KBM-7 (cell line): Measurements from ENCODE around the gene DTX1.

ENCODE experiments used
- DNase-seq: peaks from one replicate; pipeline ENCODE4 v3.0.0-alpha.2; 2015
- in situ Hi-C: fragments of 300-500 bp; cut with MboI; formaldehyde crosslinking; loops from 2 replicates; pipeline ENCODE4 v1.14.3; 2020; ENCODE audit warnings: low sequenced_read_pairs, low pct_unique_long_range_greater_than_20kb, mixed read lengths

Gene DTX1

GRCh38 chr12:113088971-113089756, 32.6 kb downstream of the DTX1 start:
- no peak for DNase-seq
- in situ Hi-C loops = no loop called here

GRCh38 chr12:113089839-113090238, 33.3 kb downstream of the DTX1 start:
- in situ Hi-C loops = no loop called here

DNA sequence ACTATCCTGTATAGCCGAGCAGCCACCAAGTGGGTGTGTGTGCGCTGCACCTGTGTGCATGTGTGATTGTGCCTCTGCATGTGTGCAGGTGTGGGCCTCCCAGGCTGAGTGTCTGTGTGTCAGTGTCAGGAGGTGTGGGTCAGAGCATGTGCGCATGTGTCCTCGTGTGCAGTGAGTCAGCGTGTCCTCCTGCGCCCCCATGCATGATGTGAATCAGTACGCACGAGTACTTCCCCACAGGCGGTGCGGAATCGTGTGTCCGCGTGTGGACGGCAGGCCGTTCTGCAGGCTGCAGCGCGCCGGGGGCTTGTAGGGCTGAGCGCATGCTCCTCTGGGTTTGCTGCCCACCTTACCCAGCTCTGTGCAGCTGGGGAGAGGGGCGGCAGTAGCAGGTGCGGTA, 34.2 kb downstream of the DTX1 start:
- no peak for DNase-seq
- in situ Hi-C loops = no loop called here

More at GRCh38 chr12:113089839-113090238, 33.3 kb downstream of the DTX1 start:
- no peak for DNase-seq

DNA sequence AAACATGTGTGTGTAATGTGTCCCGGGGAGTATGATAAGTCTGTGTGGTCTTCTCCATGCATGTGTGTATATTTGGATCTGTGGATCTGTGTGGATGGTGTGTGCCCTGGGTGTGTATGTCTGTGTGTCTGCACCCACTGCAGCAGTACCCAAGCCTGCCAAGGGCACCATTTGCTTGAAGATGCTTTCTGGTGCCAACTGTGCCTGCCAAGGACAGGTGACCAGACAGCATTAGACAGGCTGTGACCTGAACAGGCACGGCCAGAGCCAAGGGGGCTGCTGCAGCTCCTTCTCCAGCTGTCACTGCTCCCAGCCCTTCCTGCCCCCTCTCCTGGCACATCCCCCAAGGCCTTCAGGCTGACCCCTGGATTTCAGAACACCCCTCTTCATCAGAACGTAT, 35.0 kb downstream of the DTX1 start:
- in situ Hi-C loops = no loop called here
- no peak for DNase-seq

DNA sequence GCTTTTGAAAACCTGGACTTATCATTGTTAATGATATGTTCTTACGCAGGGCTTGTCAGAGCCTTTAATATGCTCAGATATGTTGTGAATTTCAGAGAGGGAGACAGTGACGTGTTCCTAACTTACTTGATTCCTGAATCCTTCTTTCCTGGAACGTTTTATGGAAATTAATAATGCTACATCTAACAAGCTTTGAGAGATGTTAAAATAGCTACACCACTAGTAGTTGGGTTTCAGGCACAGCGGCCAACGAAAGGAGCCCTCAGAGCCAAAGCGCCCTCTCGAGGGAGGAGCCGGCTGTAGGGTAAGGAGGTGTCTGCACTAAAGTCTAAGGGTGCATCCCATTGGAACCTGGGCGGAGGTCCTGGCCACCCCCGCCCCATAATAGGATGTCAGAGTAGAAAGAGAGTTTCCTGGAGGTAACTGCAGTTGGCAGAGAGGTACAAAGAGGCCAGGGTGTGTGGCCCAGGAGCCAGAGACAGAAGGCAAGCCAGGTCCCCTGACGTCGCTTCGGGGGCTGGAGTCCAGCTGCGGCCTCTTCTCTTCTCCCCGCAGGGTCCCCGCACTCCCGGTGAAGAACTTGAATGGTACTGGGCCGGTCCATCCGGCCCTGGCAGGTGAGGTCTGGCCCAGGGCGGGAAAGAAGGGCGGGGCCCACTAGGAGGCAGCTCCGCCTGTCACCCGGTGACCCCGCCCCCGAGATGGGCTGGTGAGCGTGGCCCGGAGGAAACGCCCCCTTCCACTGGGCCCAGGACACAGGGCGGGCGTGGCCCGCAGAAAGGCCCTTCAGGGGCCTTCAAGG, 36.3 kb downstream of the DTX1 start:
- DNase-seq = peak; percentile 19
- in situ Hi-C loops = no loop called here

DNA sequence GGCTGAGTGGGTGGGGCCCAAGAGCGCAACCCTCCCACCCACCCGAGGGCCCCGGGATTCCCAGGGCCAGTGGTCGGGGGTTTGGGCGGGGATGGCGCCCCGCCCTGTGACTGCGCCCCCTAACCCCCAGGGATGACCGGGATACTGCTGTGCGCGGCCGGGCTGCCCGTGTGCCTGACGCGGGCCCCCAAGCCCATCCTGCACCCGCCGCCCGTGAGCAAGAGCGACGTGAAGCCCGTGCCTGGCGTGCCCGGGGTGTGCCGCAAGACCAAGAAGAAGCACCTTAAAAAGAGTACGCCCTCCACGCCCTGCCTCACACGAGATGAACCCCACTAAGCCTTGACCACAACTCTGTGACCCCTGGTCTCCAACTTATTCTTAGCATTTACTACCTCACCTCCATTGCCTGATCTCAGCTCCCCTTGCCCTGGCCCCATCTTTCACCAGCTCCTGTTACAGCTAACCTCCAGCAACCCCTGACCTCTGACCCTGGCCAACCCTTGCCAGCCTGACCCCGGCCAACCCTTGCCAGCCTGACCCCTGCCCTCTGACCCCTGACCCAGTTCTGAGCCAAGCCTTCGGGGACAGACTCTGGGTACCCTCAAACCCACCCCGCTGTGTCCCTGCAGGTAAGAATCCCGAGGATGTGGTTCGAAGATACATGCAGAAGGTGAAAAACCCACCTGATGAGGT, 37.0 kb downstream of the DTX1 start:
- in situ Hi-C loops = no loop called here
- no peak for DNase-seq

DNA sequence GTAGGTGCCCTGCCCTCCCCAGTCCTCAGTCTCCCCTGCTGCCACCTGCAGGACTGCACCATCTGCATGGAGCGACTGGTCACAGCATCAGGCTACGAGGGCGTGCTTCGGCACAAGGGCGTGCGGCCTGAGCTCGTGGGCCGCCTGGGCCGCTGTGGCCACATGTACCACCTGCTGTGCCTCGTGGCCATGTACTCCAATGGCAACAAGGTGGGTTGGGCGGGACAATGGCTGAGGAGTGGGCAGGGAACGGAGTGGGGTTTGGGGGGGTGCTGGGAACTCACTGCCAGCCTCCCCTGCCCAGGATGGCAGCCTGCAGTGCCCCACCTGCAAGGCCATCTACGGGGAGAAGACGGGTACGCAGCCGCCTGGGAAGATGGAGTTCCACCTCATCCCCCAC, 38.2 kb downstream of the DTX1 start:
- in situ Hi-C loops = no loop called here
- DNase-seq = no peak

DNA sequence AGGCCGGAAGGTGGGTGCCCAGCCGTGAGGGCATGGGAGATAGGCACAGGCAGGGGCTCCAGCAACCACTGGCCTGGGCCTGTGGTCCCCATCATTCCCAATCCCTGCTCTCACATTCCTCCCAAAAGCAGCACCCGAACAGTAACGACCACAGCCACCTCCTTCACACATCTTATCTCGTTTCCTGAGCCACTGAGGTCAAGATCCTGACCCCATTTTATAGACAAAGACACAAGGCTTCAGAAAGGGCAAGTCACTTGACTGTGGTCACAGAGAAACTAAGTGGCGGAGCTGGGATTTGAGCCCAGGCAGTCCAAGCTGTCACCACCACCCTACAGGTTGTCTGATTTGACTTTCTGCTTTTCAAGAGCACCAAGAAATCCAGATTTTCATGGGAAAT, 38.9 kb downstream of the DTX1 start:
- DNase-seq = no peak
- in situ Hi-C loops = no loop called here

- in situ Hi-C loops = no loop called here
- DNase-seq = no peak
Measured at GRCh38 chr12:113096675-113097461, 40.3 kb downstream of the DTX1 start.

DNA sequence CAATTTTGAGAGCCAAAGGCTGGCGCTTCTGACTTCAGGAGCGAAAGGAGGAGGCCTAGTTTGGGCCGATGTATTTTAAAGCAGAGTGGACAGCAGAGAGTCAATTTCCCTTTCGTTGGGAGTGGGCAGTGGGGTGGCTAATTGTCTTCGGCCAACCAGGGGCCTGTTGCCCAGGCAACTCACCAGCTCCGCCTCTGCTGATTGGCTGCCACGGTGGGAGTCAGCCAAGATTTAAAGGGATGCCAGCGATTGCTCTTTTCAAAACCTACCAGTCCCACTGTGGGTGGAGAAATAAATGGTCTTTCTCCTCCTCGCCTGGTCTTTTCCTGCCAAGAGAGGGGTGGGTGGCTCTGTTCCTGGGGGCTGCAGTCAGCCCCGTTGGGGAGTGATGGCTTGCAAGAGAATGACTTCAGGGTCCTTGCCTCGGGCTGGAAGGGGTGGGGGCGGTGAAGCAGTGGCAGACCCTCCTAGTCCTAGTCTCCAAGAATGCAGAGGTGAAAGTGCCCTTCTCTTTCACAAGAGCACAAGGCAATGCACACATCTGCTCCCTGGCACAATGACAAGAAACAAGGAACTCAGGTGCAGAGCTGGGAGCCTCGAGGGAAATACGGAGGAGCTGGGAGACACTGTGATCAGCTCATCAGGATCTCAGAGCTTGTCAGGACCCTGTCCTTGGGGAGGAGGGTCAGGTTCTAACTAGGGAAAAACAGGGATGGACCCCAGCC, 41.3 kb downstream of the DTX1 start:
- in situ Hi-C loops = no loop called here
- DNase-seq = no peak

GRCh38 chr12:113098441-113099028, 42.0 kb downstream of the DTX1 start:
- DNase-seq = peak; percentile 85
- in situ Hi-C loops = no loop called here

GRCh38 chr12:113099364-113099763, 42.8 kb downstream of the DTX1 start:
- in situ Hi-C loops = no loop called here
- DNase-seq = no peak

- DNase-seq = no peak
- in situ Hi-C loops = no loop called here
Measured at GRCh38 chr12:113099764-113100163, 43.2 kb downstream of the DTX1 start.

GRCh38 chr12:113101751-113102150, 45.2 kb downstream of the DTX1 start:
- in situ Hi-C loops = no loop called here
- no peak for DNase-seq

DNA sequence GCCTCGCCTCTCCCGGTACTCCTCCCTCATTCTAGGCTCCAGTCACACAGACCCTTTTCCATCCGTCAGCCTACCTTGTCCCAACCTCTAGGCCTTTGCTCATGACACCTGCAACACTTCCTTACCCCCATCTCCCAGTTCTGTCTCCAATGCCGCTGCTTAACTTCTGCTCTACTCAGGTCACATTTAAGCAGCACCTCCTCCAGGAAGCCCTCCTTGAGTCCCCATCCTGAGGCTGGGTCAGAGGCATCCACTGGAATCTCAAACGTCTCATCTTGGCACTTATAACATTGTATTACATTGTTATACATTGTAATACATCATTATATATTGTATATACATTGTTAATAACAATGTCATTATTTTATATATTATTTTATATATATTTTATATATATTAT, 46.3 kb downstream of the DTX1 start:
- in situ Hi-C loops = no loop called here
- no peak for DNase-seq

DNA sequence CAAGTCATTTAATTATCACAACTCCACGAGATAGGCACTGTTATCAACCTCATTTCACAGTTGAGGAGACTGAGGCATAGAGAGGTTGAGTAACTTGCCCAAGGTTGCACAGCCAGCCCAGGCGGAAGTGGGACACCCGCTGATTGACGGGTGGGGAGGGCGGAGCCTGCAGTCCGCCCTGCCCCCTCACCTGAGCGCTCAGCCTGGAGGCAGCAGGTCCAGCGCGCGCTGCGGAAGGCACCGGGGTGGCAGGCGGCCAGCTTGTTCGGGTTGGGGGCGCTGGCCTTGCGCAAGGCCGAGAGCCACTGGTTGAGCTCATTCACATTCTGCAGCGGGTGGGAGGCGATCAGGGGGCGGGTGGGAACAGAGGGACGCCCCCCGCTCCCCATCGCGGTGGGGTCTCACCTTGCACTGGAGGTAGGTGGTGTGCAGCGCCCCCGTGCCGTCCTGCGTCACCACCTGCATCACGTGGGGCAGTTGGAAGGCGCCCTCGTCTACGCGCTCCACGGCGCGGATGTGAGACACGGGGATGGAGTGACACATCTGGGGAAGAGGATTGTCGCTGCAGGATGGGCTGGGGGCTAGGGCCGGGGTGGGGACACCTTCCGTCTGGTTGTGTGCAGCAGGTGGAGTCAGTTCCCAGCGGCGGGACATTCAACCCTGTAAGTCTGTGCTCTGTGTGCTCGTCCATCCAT, 47.4 kb downstream of the DTX1 start:
- DNase-seq = no peak
- in situ Hi-C loops = no loop called here

DNA sequence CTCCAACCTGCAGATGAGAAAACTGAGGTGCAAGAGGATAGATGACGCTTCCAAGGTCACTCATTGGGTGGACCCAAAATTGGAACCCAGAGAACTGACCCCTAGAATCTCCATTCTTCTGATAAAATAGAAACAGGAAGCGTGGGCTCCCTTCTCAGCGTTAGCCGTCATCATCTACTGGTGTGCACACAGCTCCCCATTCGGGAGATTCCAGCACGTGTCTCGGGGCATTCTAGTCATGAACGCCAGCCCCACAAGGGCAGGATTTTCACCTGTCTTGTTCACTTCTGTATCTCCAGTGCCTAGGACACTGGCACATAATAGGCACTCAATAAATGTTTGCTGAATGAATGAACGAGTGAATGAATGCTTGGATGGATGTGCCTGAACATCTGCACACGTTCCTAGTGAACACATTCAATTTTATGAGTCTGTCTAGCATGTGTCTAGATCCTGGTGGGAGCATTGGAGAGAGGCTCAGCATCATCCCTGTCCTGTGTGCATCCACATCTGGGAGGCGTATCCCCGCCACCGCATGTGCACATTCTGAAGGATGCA, 48.5 kb downstream of the DTX1 start:
- DNase-seq = no peak
- in situ Hi-C loops = no loop called here
